Common myeloid progenitor, CD34-positive (primary cell): Measurements from ENCODE around the gene PTPRN2.
A peak's percentile ranks its signal among the peaks of the same experiment; 100 is the strongest.

Source experiments
- CTCF ChIA-PET: fragments of 350-600 bp; sonication (Branson Sonifier 250); formaldehyde crosslinking; loops from one replicate; lab custom pipeline; 2021; ENCODE audit warnings: antibody characterized with exemption; lab: Charles Lee
- POLR2A ChIA-PET: fragments of 350-600 bp; sonication (Branson Sonifier 250); formaldehyde crosslinking; loops from one replicate; lab custom pipeline; 2021; ENCODE audit warnings: antibody characterized with exemption; lab: Charles Lee
- DNase-seq, 3 donors: peaks; one replicate each; pipeline versions ENCODE4 v3.0.0 to v3.0.0-alpha.2; 2013
- H3K27ac ChIP-seq, 2 experiments: 1 replicate in 1 of 2; 2 replicates in 1 of 2; pipeline ENCODE4 v1.7.0; 2013; ENCODE audit warnings: inconsistent platforms in 2 of 2, low read length in 2 of 2, mild to moderate bottlenecking in 2 of 2, low read depth in 1 of 2, moderate library complexity in 1 of 2; ENCODE audit not compliant: severe bottlenecking in 2 of 2, insufficient read depth in 1 of 2, poor library complexity in 1 of 2
- H3K27me3 ChIP-seq, 5 experiments: replicated peaks in 2 of 5; 1 replicate in 3 of 5; 2 replicates in 2 of 5; pipeline versions ENCODE4 v1.6.1 to v1.7.0; 2013; ENCODE audit warnings: low read length in 4 of 5, mild to moderate bottlenecking in 2 of 5, moderate library complexity in 2 of 5, inconsistent platforms in 1 of 5; ENCODE audit not compliant: insufficient read depth in 5 of 5, control insufficient read depth in 4 of 5
- H3K36me3 ChIP-seq, 4 experiments: 1 replicate in 2 of 4; 2 replicates in 2 of 4; pipeline versions ENCODE4 v1.6.1 to v1.7.0; 2013; ENCODE audit warnings: low read length in 3 of 4, control low read depth in 1 of 4, mild to moderate bottlenecking in 1 of 4; ENCODE audit not compliant: control insufficient read depth in 4 of 4, insufficient read depth in 4 of 4
- H3K4me1 ChIP-seq, 4 experiments: 1 replicate in 3 of 4; 2 replicates in 1 of 4; pipeline versions ENCODE4 v1.6.1 to v1.7.1; 2013; ENCODE audit warnings: low read length in 3 of 4, mild to moderate bottlenecking in 3 of 4, control low read depth in 1 of 4, inconsistent platforms in 1 of 4, moderate library complexity in 1 of 4; ENCODE audit not compliant: control insufficient read depth in 4 of 4, insufficient read depth in 4 of 4; ENCODE audit errors: control extremely low read depth in 1 of 4
- H3K4me3 ChIP-seq, 7 experiments: 1 replicate in 4 of 7; 2 replicates in 3 of 7; pipeline versions ENCODE4 v1.5.1 to v1.7.0; 2013; ENCODE audit warnings: mild to moderate bottlenecking in 7 of 7, low read length in 6 of 7, moderate library complexity in 6 of 7, inconsistent platforms in 2 of 7, low read depth in 2 of 7, control low read depth in 1 of 7; ENCODE audit not compliant: insufficient read depth in 4 of 7, control insufficient read depth in 1 of 7; ENCODE audit errors: extremely low read depth in 1 of 7
- H3K9me3 ChIP-seq, 5 experiments: 1 replicate in 4 of 5; 2 replicates in 1 of 5; pipeline versions ENCODE4 v1.6.1 to v1.7.1; 2013; ENCODE audit warnings: low read length in 4 of 5, mild to moderate bottlenecking in 2 of 5, inconsistent platforms in 1 of 5, low read depth in 1 of 5, moderate library complexity in 1 of 5; ENCODE audit not compliant: control insufficient read depth in 4 of 5, insufficient read depth in 2 of 5; ENCODE audit errors: control extremely low read depth in 1 of 5
- WGBS: methylation state at CpG from one replicate; pipeline ENCODE4 v1.1.5; 2013; ENCODE audit not compliant: insufficient coverage; 5-methylcytosine and 5-hydroxymethylcytosine counted together

PTPRN2 gene

DNA sequence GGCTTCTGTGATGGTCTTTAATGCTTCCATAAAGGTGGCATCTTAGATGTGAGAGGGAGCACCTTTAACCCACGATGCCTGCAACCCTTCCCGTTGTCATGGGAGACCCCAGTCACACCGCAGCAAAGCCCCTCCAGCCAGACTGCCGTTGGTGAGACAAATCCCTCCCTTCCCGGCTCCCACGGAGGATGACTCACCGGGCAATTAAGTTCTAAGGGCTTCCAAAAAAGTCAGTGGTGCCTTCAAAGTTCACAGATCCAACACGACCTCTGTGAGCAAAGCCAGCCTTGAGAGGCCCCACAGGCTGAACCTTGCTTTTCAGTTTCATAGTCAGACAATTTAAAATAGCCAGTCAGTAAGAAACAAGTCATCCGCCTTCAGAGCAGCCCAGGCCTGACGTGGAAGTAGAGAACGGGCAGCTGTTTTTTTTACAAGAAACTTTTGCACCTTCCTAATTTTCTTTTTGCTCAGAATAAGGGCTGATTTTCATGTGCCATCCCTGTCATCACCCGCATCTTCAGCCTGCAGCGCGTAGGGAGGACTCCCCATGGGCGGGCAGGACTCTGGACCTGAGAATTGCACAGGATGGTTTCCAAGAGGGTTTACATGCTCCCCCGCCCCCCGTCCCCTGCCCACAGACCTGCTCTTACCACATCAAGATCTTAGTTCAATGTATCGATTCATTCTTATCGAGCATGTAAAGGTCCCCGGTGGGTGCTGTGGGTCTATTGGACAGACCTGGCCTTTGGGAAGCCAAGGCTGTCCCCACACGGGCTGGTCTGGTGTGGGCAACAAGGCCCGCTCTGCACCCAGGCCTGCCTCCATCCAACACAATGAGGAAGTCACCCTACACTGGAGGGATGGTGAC, 916.9 kb downstream of the PTPRN2 start:
- POLR2A ChIA-PET = no interaction called here
- H3K27me3 ChIP-seq = peaks cover 0 to 34% (median 3%) of the 10 kb centered on the region in 5 experiments

DNA sequence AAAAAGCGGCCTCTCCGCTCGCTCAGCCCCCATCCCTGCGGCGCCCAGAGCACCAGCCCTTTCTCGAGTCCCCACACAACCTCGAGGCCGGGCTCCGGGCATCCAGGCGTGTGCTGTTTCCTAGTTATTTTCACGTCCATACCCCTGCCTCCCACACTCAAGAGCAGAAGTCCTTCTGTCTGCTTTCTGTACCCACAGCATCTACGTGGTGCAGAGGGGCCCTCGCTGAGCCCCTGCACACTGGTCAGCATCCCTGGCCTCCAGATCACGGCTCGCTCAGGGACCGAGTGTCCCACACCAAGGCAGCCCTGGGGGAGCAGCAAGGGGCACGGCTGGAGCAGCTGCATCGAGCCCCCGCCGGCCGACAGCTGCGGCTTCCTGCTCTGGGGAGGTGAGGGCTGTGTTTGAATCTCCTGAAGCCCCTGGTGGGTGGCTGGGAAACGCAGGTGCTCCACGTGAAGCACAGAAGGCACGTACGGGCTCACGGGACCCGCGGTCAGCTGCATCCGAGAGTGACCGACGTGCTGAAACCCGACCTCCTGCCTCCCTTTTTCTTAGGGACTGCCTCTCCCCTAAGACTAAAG, 917.8 kb downstream of the PTPRN2 start:
- Histone ChIP-seq H3K27me3 (peaks cover 0 to 25% (median 3%) of the 10 kb centered on the region in 5 experiments), H3K27ac (no peak overlapping the region), H3K9me3 (no peaks in the 10 kb centered on the region), H3K4me3 (no peak overlapping the region), H3K4me1 (peaks cover 4 to 27% (median 22%) of the 10 kb centered on the region in 4 experiments), H3K36me3 (no peaks in the 10 kb centered on the region)
- 81% methylated on average over 25 of the region's 33 CpGs for WGBS
- ChIA-PET POLR2A (no interaction called here), CTCF (no interaction called here)
- no peak for DNase-seq

More for the DNA sequence above, 916.9 kb downstream of the PTPRN2 start:
- DNase-seq = no peak
- peaks cover 4 to 27% (median 22%) of the 10 kb centered on the region in 4 experiments for H3K4me1 ChIP-seq
- H3K36me3 ChIP-seq = no peaks in the 10 kb centered on the region
- no peak overlapping the region for H3K27ac ChIP-seq
- no peaks in the 10 kb centered on the region for H3K9me3 ChIP-seq
- no peak overlapping the region for H3K4me3 ChIP-seq
- CTCF ChIA-PET = no interaction called here
- 85% methylated on average over 19 of the region's 22 CpGs for WGBS

DNA sequence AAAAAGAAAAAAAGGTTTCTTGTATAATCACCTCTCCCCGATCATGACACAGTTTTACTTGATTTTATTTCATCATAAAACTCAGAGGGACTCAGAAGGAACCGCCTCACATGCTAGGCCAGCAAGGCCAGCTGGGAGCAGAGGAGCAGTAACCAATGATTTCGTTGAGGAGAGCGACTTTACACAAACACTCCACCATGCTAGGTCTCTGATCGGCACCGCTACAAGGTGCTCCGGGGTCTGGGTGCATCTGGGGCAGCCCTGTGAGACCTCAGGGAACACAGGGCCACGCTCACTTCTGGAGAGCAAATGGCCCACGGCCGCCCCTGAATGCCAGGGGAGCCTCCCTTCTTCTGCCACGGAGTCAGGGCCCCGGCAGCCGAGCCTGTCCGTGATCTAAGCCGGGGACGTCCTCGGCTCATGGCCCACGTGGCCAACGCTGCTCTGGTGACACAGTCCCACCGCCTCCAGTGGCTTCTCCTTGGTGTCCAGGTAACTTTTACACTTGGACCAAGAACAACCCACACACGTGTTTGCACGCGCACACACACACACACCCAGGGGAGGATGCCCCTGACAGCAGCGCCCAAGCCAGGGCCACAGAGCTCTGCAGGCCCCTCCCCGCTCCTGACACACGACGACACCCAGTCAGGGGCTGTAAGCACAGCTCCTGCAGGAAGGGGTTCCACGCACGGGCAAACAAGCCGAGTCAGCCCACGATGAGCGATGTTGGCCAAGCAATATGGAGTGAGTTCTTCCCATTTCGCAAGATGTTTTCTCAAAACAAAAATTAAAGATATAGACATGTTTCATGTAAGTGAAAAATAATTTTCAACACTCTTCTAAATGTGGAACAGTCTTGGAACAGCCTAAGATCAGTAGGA, 918.5 kb downstream of the PTPRN2 start:
- no peak for DNase-seq
- H3K4me1 ChIP-seq = peaks cover 4 to 27% (median 22%) of the 10 kb centered on the region in 4 experiments
- no peaks in the 10 kb centered on the region for H3K9me3 ChIP-seq
- WGBS = 91% methylated on average over 26 of the region's 33 CpGs
- peaks cover 0 to 18% (median 0%) of the 10 kb centered on the region in 5 experiments for H3K27me3 ChIP-seq
- no peak overlapping the region for H3K4me3 ChIP-seq
- ChIA-PET CTCF (no interaction called here), POLR2A (no interaction called here)
- H3K36me3 ChIP-seq = no peaks in the 10 kb centered on the region
- no peak overlapping the region for H3K27ac ChIP-seq

DNA sequence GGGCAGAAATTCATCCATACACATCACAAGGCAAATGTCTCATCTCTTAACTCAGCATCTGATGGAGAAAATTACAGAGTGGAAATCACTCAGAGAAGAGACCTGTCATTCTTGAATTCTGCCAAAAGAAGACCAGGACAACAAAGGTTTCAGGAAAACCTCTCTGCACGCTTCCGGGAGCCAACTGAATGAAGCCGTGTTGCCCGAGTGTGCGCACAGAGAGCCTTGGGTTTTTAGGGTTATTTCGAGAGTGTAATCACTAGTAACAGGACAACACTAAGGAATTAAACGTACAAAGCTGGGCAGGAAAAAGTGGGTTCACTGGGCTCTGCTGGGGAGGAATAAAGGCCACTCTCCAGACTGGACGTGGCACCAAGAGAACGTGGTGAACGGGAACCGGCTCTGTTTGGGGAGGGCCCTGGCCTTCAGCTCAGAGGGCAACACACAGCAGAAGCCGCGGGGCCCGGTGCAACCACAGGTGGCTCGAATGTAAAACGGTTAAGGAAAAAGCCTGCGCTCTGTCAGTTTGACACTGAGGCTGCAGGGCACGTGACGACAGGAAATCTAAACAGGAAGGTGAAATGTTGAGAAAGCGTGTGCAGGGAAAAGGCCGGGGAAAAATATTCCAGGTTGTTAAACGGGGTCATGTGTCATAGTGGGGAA, 919.3 kb downstream of the PTPRN2 start:
- Histone ChIP-seq H3K36me3 (no peaks in the 10 kb centered on the region), H3K27ac (no peak overlapping the region), H3K4me1 (peaks cover 4 to 27% (median 22%) of the 10 kb centered on the region in 4 experiments), H3K9me3 (no peaks in the 10 kb centered on the region), H3K27me3 (peaks cover 0 to 12% (median 0%) of the 10 kb centered on the region in 5 experiments), H3K4me3 (no peak overlapping the region)
- 31% methylated on average over 20 of the region's 22 CpGs for WGBS
- peak in 2 of 3 donors; percentile 41 to 50 for DNase-seq
- POLR2A ChIA-PET = no interaction called here
- CTCF ChIA-PET = no interaction called here

DNA sequence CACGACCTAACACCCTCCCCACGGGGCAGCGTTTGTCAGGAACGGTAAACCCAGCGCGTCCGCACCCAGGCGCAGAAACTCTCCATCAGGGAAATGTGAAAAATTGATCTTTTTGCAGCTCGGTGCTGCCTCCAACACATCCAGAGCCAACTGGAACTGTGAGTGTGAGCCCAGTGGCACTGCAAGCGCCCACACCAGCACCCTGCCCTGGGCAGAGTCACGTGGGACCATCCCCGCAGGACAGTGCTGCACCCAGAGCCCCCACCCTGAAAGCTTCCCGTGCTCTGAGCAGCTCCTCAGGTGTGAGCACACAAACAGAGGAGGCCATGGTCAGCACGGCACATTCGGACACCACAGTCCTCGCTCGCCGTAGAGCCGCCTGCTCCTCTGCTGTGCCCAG, 919.9 kb downstream of the PTPRN2 start:
- H3K36me3 ChIP-seq = no peaks in the 10 kb centered on the region
- peaks cover 0 to 11% (median 0%) of the 10 kb centered on the region in 5 experiments for H3K27me3 ChIP-seq
- ChIA-PET CTCF (interaction anchor here (0.5 to 0.7 kb wide), 2 partner anchors 49 to 766 kb away, joined by 3 to 5 read pairs; no protein-coding TSS in a partner anchor), POLR2A (no interaction called here)
- no peak for DNase-seq
- H3K4me1 ChIP-seq = peaks cover 4 to 27% (median 22%) of the 10 kb centered on the region in 4 experiments
- no peak overlapping the region for H3K27ac ChIP-seq
- whole genome bisulfite sequencing = 94% methylated on average over 13 of the region's 19 CpGs
- no peak overlapping the region for H3K4me3 ChIP-seq
- H3K9me3 ChIP-seq = no peaks in the 10 kb centered on the region

DNA sequence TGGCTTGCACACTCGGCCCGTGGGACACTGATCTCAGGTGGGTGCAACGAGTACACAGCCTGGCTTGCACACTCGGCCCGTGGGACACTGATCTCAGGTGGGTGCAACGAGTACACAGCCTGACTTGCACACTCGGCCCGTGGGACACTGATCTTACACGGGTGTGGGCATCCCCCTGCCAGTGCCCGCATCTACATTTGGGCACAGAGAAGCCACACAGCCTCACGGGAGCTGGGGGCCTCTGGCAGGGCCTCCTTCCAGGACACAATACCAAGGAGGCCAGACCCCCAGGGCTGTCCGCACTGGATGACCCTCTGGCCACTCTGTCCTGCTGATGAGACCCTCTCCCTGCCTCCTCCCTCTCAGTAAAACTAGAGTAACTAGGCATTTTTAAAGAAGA, 920.4 kb downstream of the PTPRN2 start:
- 94% methylated on average over 11 of the region's 12 CpGs for WGBS
- ChIA-PET POLR2A (no interaction called here), CTCF (interaction anchor here (0.5 to 0.7 kb wide), 2 partner anchors 49 to 766 kb away, joined by 3 to 5 read pairs; no protein-coding TSS in a partner anchor)

More for the DNA sequence above, 920.4 kb downstream of the PTPRN2 start:
- Histone ChIP-seq H3K9me3 (no peaks in the 10 kb centered on the region), H3K4me1 (peaks cover 4 to 27% (median 22%) of the 10 kb centered on the region in 4 experiments), H3K36me3 (no peaks in the 10 kb centered on the region), H3K27ac (no peak overlapping the region), H3K4me3 (no peak overlapping the region), H3K27me3 (peaks cover 0 to 10% (median 0%) of the 10 kb centered on the region in 5 experiments)
- no peak for DNase-seq
